Mesenchymal stem cell (in vitro differentiated cells and primary cell): ENCODE measurements around the gene GRP.

Experiments used
- DNase-seq: peaks from one replicate; pipeline ENCODE4 v3.0.0-alpha.2; 2013
- H2AFZ ChIP-seq: one replicate; pipeline ENCODE4 v1.6.1; 2013; ENCODE audit warnings: low read depth, mild to moderate bottlenecking, control low read depth, inconsistent platforms, low read length, moderate library complexity
- H2AK5ac ChIP-seq: 2 replicates; pipeline ENCODE4 v1.6.1; 2013; ENCODE audit warnings: low read length, moderate library complexity, mild to moderate bottlenecking, inconsistent platforms; ENCODE audit not compliant: severe bottlenecking
- H2BK120ac ChIP-seq: one replicate; pipeline ENCODE4 v1.6.1; 2013; ENCODE audit warnings: low read depth, mild to moderate bottlenecking, inconsistent platforms, low read length, moderate library complexity
- H2BK12ac ChIP-seq, 2 experiments: one replicate each; pipeline ENCODE4 v1.6.1; 2013; ENCODE audit warnings: inconsistent platforms in 2 of 2, low read length in 2 of 2, mild to moderate bottlenecking in 2 of 2, moderate library complexity in 2 of 2, control low read depth in 1 of 2
- H2BK15ac ChIP-seq: one replicate; pipeline ENCODE4 v1.6.1; 2013; ENCODE audit warnings: mild to moderate bottlenecking, low read depth, inconsistent platforms; ENCODE audit not compliant: poor library complexity, severe bottlenecking
- H2BK5ac ChIP-seq: 2 replicates; pipeline ENCODE4 v1.6.1; 2013; ENCODE audit warnings: low read depth, mild to moderate bottlenecking, low read length, control low read depth, inconsistent platforms; ENCODE audit not compliant: poor library complexity, severe bottlenecking
- H3K14ac ChIP-seq, 2 experiments: one replicate each; pipeline ENCODE4 v1.6.1; 2013; ENCODE audit warnings: inconsistent platforms in 2 of 2, low read length in 2 of 2, control low read depth in 1 of 2, mild to moderate bottlenecking in 1 of 2, moderate library complexity in 1 of 2
- H3K18ac ChIP-seq, 2 experiments: one replicate each; pipeline ENCODE4 v1.6.1; 2013; ENCODE audit warnings: inconsistent platforms in 2 of 2, low read length in 2 of 2, control low read depth in 1 of 2, low read depth in 1 of 2, mild to moderate bottlenecking in 1 of 2
- H3K23ac ChIP-seq, 2 experiments: one replicate each; pipeline ENCODE4 v1.6.1; 2013; ENCODE audit warnings: inconsistent platforms in 2 of 2, low read length in 2 of 2, mild to moderate bottlenecking in 2 of 2, moderate library complexity in 2 of 2, control low read depth in 1 of 2
- H3K27ac ChIP-seq: 2 replicates; pipeline ENCODE4 v1.5.1; 2013; ENCODE audit warnings: mild to moderate bottlenecking, moderate library complexity, low read length, control low read depth, inconsistent platforms; ENCODE audit not compliant: poor library complexity, severe bottlenecking
- H3K27me3 ChIP-seq, 2 experiments: 2 replicates each; pipeline versions ENCODE4 v1.6.1 to v1.7.0; 2013; ENCODE audit warnings: low read length in 2 of 2, mild to moderate bottlenecking in 2 of 2, moderate library complexity in 2 of 2, control low read depth in 1 of 2, inconsistent platforms in 1 of 2; ENCODE audit not compliant: control insufficient read depth in 1 of 2, insufficient read depth in 1 of 2
- H3K36me3 ChIP-seq, 2 experiments: 2 replicates each; pipeline versions ENCODE4 v1.6.1 to v1.7.0; 2013; ENCODE audit warnings: low read length in 2 of 2, control low read depth in 1 of 2, inconsistent platforms in 1 of 2, low read depth in 1 of 2, mild to moderate bottlenecking in 1 of 2; ENCODE audit not compliant: insufficient read depth in 2 of 2, control insufficient read depth in 1 of 2
- H3K4ac ChIP-seq, 2 experiments: one replicate each; pipeline ENCODE4 v1.6.1; 2013; ENCODE audit warnings: inconsistent platforms in 2 of 2, low read length in 2 of 2, mild to moderate bottlenecking in 2 of 2, moderate library complexity in 2 of 2, control low read depth in 1 of 2, low read depth in 1 of 2
- H3K4me1 ChIP-seq: 2 replicates; pipeline ENCODE4 v1.6.1; 2013; ENCODE audit warnings: low read depth, low read length, control low read depth; ENCODE audit not compliant: control insufficient read depth, insufficient read depth
- H3K4me2 ChIP-seq: 2 replicates; pipeline ENCODE4 v1.6.1; 2013; ENCODE audit warnings: low read length, mild to moderate bottlenecking, inconsistent platforms; ENCODE audit not compliant: poor library complexity, severe bottlenecking
- H3K4me3 ChIP-seq, 2 experiments: 2 replicates each; pipeline versions ENCODE4 v1.5.1 to v1.7.0; 2013; ENCODE audit warnings: low read length in 2 of 2, mild to moderate bottlenecking in 2 of 2, control low read depth in 1 of 2, low read depth in 1 of 2; ENCODE audit not compliant: insufficient read depth in 1 of 2
- H3K79me1 ChIP-seq: replicated peaks from 2 replicates; pipeline ENCODE4 v1.6.1; 2013; ENCODE audit warnings: mild to moderate bottlenecking, control low read depth, low read length, inconsistent platforms; ENCODE audit not compliant: poor library complexity, severe bottlenecking
- H3K9ac ChIP-seq: 2 replicates; pipeline ENCODE4 v1.7.0; 2013; ENCODE audit warnings: mild to moderate bottlenecking, low read length, moderate library complexity
- H3K9me3 ChIP-seq: 2 replicates; pipeline ENCODE4 v1.7.0; 2013; ENCODE audit warnings: mild to moderate bottlenecking, low read length; ENCODE audit not compliant: control insufficient read depth
- H4K8ac ChIP-seq: one replicate; pipeline ENCODE4 v1.6.1; 2013; ENCODE audit warnings: inconsistent platforms, mild to moderate bottlenecking, low read length, moderate library complexity
- H4K91ac ChIP-seq: one replicate; pipeline ENCODE4 v1.6.1; 2013; ENCODE audit warnings: mild to moderate bottlenecking, low read length, inconsistent platforms
- WGBS: methylation state at CpG from one replicate; pipeline ENCODE4 v1.1.7; 2013; ENCODE audit warnings: mixed read lengths; 5-methylcytosine and 5-hydroxymethylcytosine counted together

Gene GRP

GRCh38 chr18:59266459-59266858, 46.5 kb downstream of the GRP start:
- H2BK120ac ChIP-seq: no peak overlapping the region
- no peak overlapping the region for H3K4me2 ChIP-seq
- H3K36me3 ChIP-seq: no peaks in the 10 kb centered on the region
- DNase-seq: no peak
- no peak overlapping the region for H2BK5ac ChIP-seq
- no peak overlapping the region for H4K91ac ChIP-seq
- no peak overlapping the region for H2AFZ ChIP-seq
- H2BK15ac ChIP-seq: no peak overlapping the region
- H3K79me1 ChIP-seq: no peaks in the 10 kb centered on the region
- H4K8ac ChIP-seq: no peak overlapping the region
- no peak overlapping the region for H3K23ac ChIP-seq
- H3K4me1 ChIP-seq: peaks cover 17% of the 10 kb centered on the region
- no peak overlapping the region for H3K4ac ChIP-seq
- no peak overlapping the region for H3K18ac ChIP-seq
- no peak overlapping the region for H3K9ac ChIP-seq
- no peak overlapping the region for H2BK12ac ChIP-seq
- no peak overlapping the region for H2AK5ac ChIP-seq
- 80% methylated on average over 1 of the region's 1 CpG for WGBS
- no peaks in the 10 kb centered on the region for H3K9me3 ChIP-seq
- H3K27ac ChIP-seq: no peak overlapping the region
- no peak overlapping the region for H3K4me3 ChIP-seq
- peaks cover 86 to 89% of the 10 kb centered on the region in 2 experiments for H3K27me3 ChIP-seq
- H3K14ac ChIP-seq: no peak overlapping the region

GRCh38 chr18:59266886-59267502, 47.0 kb downstream of the GRP start:
- H4K8ac ChIP-seq: no peak overlapping the region
- H3K36me3 ChIP-seq: no peaks in the 10 kb centered on the region
- H2BK5ac ChIP-seq: no peak overlapping the region
- no peak overlapping the region for H3K23ac ChIP-seq
- no peak overlapping the region for H2AFZ ChIP-seq
- whole genome bisulfite sequencing: 43% methylated on average over 9 of the region's 10 CpGs
- no peak overlapping the region for H3K9ac ChIP-seq
- H2BK120ac ChIP-seq: no peak overlapping the region
- H3K27ac ChIP-seq: no peak overlapping the region
- no peaks in the 10 kb centered on the region for H3K9me3 ChIP-seq
- no peaks in the 10 kb centered on the region for H3K79me1 ChIP-seq
- no peak overlapping the region for H2BK15ac ChIP-seq
- no peak overlapping the region for H3K4ac ChIP-seq
- peaks cover 92 to 94% of the 10 kb centered on the region in 2 experiments for H3K27me3 ChIP-seq
- peaks cover 17% of the 10 kb centered on the region for H3K4me1 ChIP-seq
- H2BK12ac ChIP-seq: no peak overlapping the region
- DNase-seq: no peak
- no peak overlapping the region for H3K4me3 ChIP-seq
- H3K4me2 ChIP-seq: no peak overlapping the region
- no peak overlapping the region for H3K14ac ChIP-seq
- no peak overlapping the region for H3K18ac ChIP-seq
- H4K91ac ChIP-seq: no peak overlapping the region
- H2AK5ac ChIP-seq: no peak overlapping the region

GRCh38 chr18:59267503-59268126, 47.7 kb downstream of the GRP start:
- Histone ChIP-seq H2BK120ac (no peak overlapping the region), H2BK5ac (no peak overlapping the region), H3K79me1 (no peaks in the 10 kb centered on the region), H3K9me3 (no peaks in the 10 kb centered on the region), H3K4me2 (no peak overlapping the region), H3K36me3 (no peaks in the 10 kb centered on the region), H3K14ac (no peak overlapping the region), H4K8ac (no peak overlapping the region), H3K18ac (no peak overlapping the region), H3K23ac (no peak overlapping the region), H3K4me3 (peak overlapping the region in 1 of 2 experiments; percentile 29), H2BK15ac (no peak overlapping the region), H3K9ac (no peak overlapping the region), H3K4me1 (peaks cover 18% of the 10 kb centered on the region), H2AFZ (no peak overlapping the region), H4K91ac (no peak overlapping the region), H2AK5ac (no peak overlapping the region), H3K27me3 (peaks cover 98% of the 10 kb centered on the region in 2 experiments), H3K27ac (no peak overlapping the region), H2BK12ac (no peak overlapping the region), H3K4ac (no peak overlapping the region)
- no peak for DNase-seq
- WGBS: 3% methylated on average over 41 of the region's 41 CpGs

GRCh38 chr18:59268127-59268720, 48.3 kb downstream of the GRP start:
- Histone ChIP-seq H3K4ac (no peak overlapping the region), H3K9me3 (no peaks in the 10 kb centered on the region), H3K14ac (no peak overlapping the region), H3K36me3 (no peaks in the 10 kb centered on the region), H4K8ac (no peak overlapping the region), H3K27me3 (peaks cover 95 to 98% of the 10 kb centered on the region in 2 experiments), H2BK5ac (no peak overlapping the region), H3K4me2 (no peak overlapping the region), H2BK120ac (no peak overlapping the region), H3K27ac (no peak overlapping the region), H2BK12ac (no peak overlapping the region), H3K4me1 (peaks cover 23% of the 10 kb centered on the region), H3K79me1 (no peaks in the 10 kb centered on the region), H2AK5ac (no peak overlapping the region), H3K4me3 (peak overlapping the region in 1 of 2 experiments; percentile 29), H3K23ac (no peak overlapping the region), H3K9ac (no peak overlapping the region), H3K18ac (no peak overlapping the region), H2BK15ac (no peak overlapping the region), H2AFZ (no peak overlapping the region), H4K91ac (no peak overlapping the region)
- no peak for DNase-seq
- WGBS: 19% methylated on average over 28 of the region's 28 CpGs
